Ishikawa (cell line): ENCODE data around the gene PAK2.

Source experiments
- MAX ChIP-seq: IDR thresholded peaks from 2 replicates; pipeline ENCODE4 v1.6.1; 2012
- NFIC ChIP-seq: IDR thresholded peaks from 2 replicates; pipeline ENCODE4 v1.6.1; 2012
- RAD21 ChIP-seq: IDR thresholded peaks from 2 replicates; pipeline ENCODE4 v1.6.1; 2012; ENCODE audit warnings: low read depth
- REST ChIP-seq: IDR thresholded peaks from 2 replicates; pipeline ENCODE4 v1.6.1; 2012; ENCODE audit warnings: low read depth, mild to moderate bottlenecking
- TAF1 ChIP-seq: IDR thresholded peaks from 2 replicates; pipeline ENCODE4 v1.6.1; 2012; ENCODE audit warnings: low read depth, mild to moderate bottlenecking
- USF1 ChIP-seq: IDR thresholded peaks from 2 replicates; pipeline ENCODE4 v1.6.1; 2012
- YY1 ChIP-seq: IDR thresholded peaks from 2 replicates; pipeline ENCODE4 v1.6.1; 2012; ENCODE audit warnings: low read depth

GRCh38 chr3:196774191-196774820 lies 34.6 kb downstream of the PAK2 start:
- no peak for TF ChIP-seq RAD21
- no peak for TF ChIP-seq USF1
- TF ChIP-seq REST, result no peak
- TF ChIP-seq MAX, result no peak
- TF ChIP-seq YY1, result no peak
- TF ChIP-seq NFIC, result no peak
- TF ChIP-seq TAF1, result no peak
